B cell (primary cell): ENCODE measurements around the gene CEBPB. TPM values are rescaled to one million over a fixed set of nuclear protein-coding genes. Genes with fewer than 3 reads are reported as not detected.

Experiments used
- ATAC-seq: fragments of 200-7000 bp; cut with Tn5 transposase; one replicate; pipeline ENCODE4 v1.10.0; 2021; ENCODE audit warnings: low read depth, mild to moderate bottlenecking, moderate number of reproducible peaks, moderate library complexity
- CTCF ChIA-PET: fragments of 350-600 bp; sonication (Branson Sonifier 250); formaldehyde crosslinking; loops from one replicate; lab custom pipeline; 2021; ENCODE audit warnings: antibody characterized with exemption, inconsistent platforms; lab: Charles Lee
- POLR2A ChIA-PET: fragments of 350-600 bp; sonication (Branson Sonifier 250); formaldehyde crosslinking; loops from one replicate; lab custom pipeline; 2021; ENCODE audit warnings: antibody characterized with exemption; lab: Charles Lee
- DNase-seq: peaks from one replicate; pipeline ENCODE4 v3.0.0; 2013
- H2AFZ ChIP-seq: 2 replicates; pipeline ENCODE4 v1.6.1; 2012; ENCODE audit warnings: mild to moderate bottlenecking, low read depth, low read length; ENCODE audit not compliant: insufficient read depth, poor library complexity, severe bottlenecking
- H3K27ac ChIP-seq, 2 donors: 1 replicate in 1 of 2; 2 replicates in 1 of 2; pipeline ENCODE4 v1.5.1; 2012 to 2013; ENCODE audit warnings: low read length in 2 of 2, mild to moderate bottlenecking in 2 of 2, moderate library complexity in 1 of 2
- H3K27me3 ChIP-seq, 4 experiments: fragments of 200-600 bp in 1 of 4; sonication (generic) in 1 of 4; replicated peaks in 1 of 4; 1 replicate in 2 of 4; 2 replicates in 2 of 4; pipeline versions ENCODE4 v1.6.1 to v1.7.0; 2013 to 2016; ENCODE audit warnings: low read length in 3 of 4, mild to moderate bottlenecking in 2 of 4, mixed read lengths in 1 of 4, moderate library complexity in 1 of 4; ENCODE audit not compliant: insufficient read depth in 4 of 4, control insufficient read depth in 3 of 4; ENCODE audit errors: control extremely low read depth in 1 of 4
- H3K36me3 ChIP-seq, 2 experiments: replicated peaks in 1 of 2; 1 replicate in 1 of 2; 2 replicates in 1 of 2; pipeline versions ENCODE4 v1.6.1 to v1.7.1; 2013; ENCODE audit warnings: low read length in 1 of 2; ENCODE audit not compliant: insufficient read depth in 2 of 2, control insufficient read depth in 1 of 2; ENCODE audit errors: control extremely low read depth in 1 of 2, extremely low read depth in 1 of 2
- H3K4me1 ChIP-seq, 2 donors: fragments of 200-600 bp in 1 of 2; sonication (generic) in 1 of 2; 1 replicate in 1 of 2; 2 replicates in 1 of 2; pipeline versions ENCODE4 v1.5.1 to v1.6.1; 2013 to 2017; ENCODE audit warnings: low read length in 2 of 2; ENCODE audit not compliant: control insufficient read depth in 2 of 2, insufficient read depth in 2 of 2
- H3K4me2 ChIP-seq: replicated peaks from 2 replicates; pipeline ENCODE3; 2012; ENCODE audit warnings: mild to moderate bottlenecking, low read depth, low read length; ENCODE audit not compliant: poor library complexity, severe bottlenecking
- H3K4me3 ChIP-seq, 5 experiments: fragments of 200-600 bp in 1 of 5; sonication (generic) in 1 of 5; 1 replicate in 3 of 5; 2 replicates in 2 of 5; pipeline versions ENCODE4 v1.5.1 to v1.7.0; 2011 to 2016; ENCODE audit warnings: low read length in 4 of 5, mild to moderate bottlenecking in 4 of 5, low read depth in 2 of 5, control low read depth in 1 of 5, moderate library complexity in 1 of 5; ENCODE audit not compliant: insufficient read depth in 1 of 5; ENCODE audit errors: control extremely low read depth in 1 of 5, extremely low read depth in 1 of 5
- H3K79me2 ChIP-seq: fragments of 200-600 bp; sonication (generic); one replicate; pipeline ENCODE4 v1.6.0; 2016; ENCODE audit warnings: low read length; ENCODE audit not compliant: control insufficient read depth, insufficient read depth
- H3K9ac ChIP-seq: fragments of 200-600 bp; sonication (generic); 2 replicates; pipeline ENCODE4 v1.6.1; 2017; ENCODE audit warnings: mild to moderate bottlenecking, low read length, moderate library complexity
- H3K9me3 ChIP-seq, 3 donors: one replicate each; pipeline versions ENCODE4 v1.6.1 to v1.7.1; 2013; ENCODE audit warnings: low read length in 2 of 3; ENCODE audit not compliant: control insufficient read depth in 2 of 3, insufficient read depth in 1 of 3; ENCODE audit errors: control extremely low read depth in 1 of 3
- H4K20me1 ChIP-seq: 2 replicates; pipeline ENCODE4 v1.6.0; 2012; ENCODE audit warnings: mild to moderate bottlenecking, low read length; ENCODE audit not compliant: insufficient read depth, control insufficient read depth, poor library complexity, severe bottlenecking
- H3K27ac Mint-ChIP-seq: one replicate; pipeline ENCODE4 v1.8.0; 2021; ENCODE audit warnings: mixed read lengths
- H3K27me3 Mint-ChIP-seq: one replicate; pipeline ENCODE4 v1.8.0; 2021; ENCODE audit warnings: mixed read lengths
- H3K4me1 Mint-ChIP-seq: one replicate; pipeline ENCODE4 v1.8.0; 2021; ENCODE audit warnings: mixed read lengths
- H3K4me3 Mint-ChIP-seq: one replicate; pipeline ENCODE4 v1.8.0; 2021; ENCODE audit warnings: mixed read lengths
- H3K9me3 Mint-ChIP-seq: one replicate; pipeline ENCODE4 v1.8.0; 2022; ENCODE audit warnings: mixed read lengths; ENCODE audit not compliant: insufficient read depth
- CTCF ChIP-seq: fragments of 200-600 bp; IDR thresholded peaks from one replicate; pipeline ENCODE4 v1.8.0; 2022; ENCODE audit warnings: antibody characterized with exemption, mild to moderate bottlenecking
- EZH2 ChIP-seq: IDR thresholded peaks from 2 replicates; pipeline ENCODE4 v1.6.1; 2012; ENCODE audit warnings: borderline replicate concordance, low read depth, mild to moderate bottlenecking, moderate library complexity, low read length; ENCODE audit not compliant: insufficient read depth, poor library complexity, severe bottlenecking
- WGBS: methylation state at CpG from one replicate; pipeline ENCODE4 v1.1.5; 2013; ENCODE audit warnings: missing lambda C conversion rate; ENCODE audit not compliant: insufficient coverage; 5-methylcytosine and 5-hydroxymethylcytosine counted together
- intact Hi-C: fragments of 100-400 bp; cut with micrococcal nuclease; formaldehyde crosslinking; loops from one replicate; pipeline ENCODE4 v1.10.0; 2022
- polyA plus RNA-seq: library from polyadenylated mRNA; depleted of rRNA; stranded (reverse); fragments of >200 nt; gene quantifications from 2 replicates; pipeline ENCODE4 v1.2.3, GENCODE V29; 2012
- total RNA-seq, 2 donors: library from RNA; stranded (reverse); fragments of 120-200 nt in 1 of 2; gene quantifications; 1 replicate in 1 of 2; 2 replicates in 1 of 2; pipeline versions ENCODE4 v1.2.3 to v1.2.4, GENCODE V29; 2013 to 2022

The CEBPB gene
- total and polyA plus RNA-seq, 2 donors (not counting 1 experiment from before 2014, with no cell fraction given), result 25.8 to 28.7 TPM

- H3K27ac ChIP-seq, result no peak overlapping the region
- CTCF ChIA-PET, result interaction anchor here (0.6 to 7.6 kb wide), 24 partner anchors 8 to 603 kb away, joined by 3 to 95 read pairs (median 6); no protein-coding TSS in a partner anchor
- Mint-ChIP-seq H3K4me1 (peaks cover 7% of the 10 kb centered on the region), H3K4me3 (no peak overlapping the region), H3K27me3 (peaks cover 23% of the 10 kb centered on the region), H3K9me3 (no peaks in the 10 kb centered on the region), H3K27ac (no peak overlapping the region)
- H2AFZ ChIP-seq, result no peak overlapping the region
- H3K4me2 ChIP-seq, result no peak overlapping the region
- H3K36me3 ChIP-seq, result no peaks in the 10 kb centered on the region
- WGBS, result 88% methylated on average over 10 of the region's 12 CpGs
- H3K27me3 ChIP-seq, result peaks cover 0 to 10% (median 4%) of the 10 kb centered on the region in 4 experiments
- no peak overlapping the region for H3K4me3 ChIP-seq
- TF ChIP-seq EZH2 (no peak), CTCF (no peak)
- DNase-seq, result peak; percentile 24
- peaks cover 0 to 2% (median 0%) of the 10 kb centered on the region in 3 donors for H3K9me3 ChIP-seq
- no peak for ATAC-seq
- POLR2A ChIA-PET, result interaction anchor here (0.7 kb wide), 1 partner anchor 395 kb away, joined by 3 read pairs; no protein-coding TSS in a partner anchor
- peaks cover 2 to 13% of the 10 kb centered on the region in 2 donors for H3K4me1 ChIP-seq
- H3K79me2 ChIP-seq, result peaks cover 1% of the 10 kb centered on the region
- intact Hi-C loops, result no loop called here
- peaks cover 3% of the 10 kb centered on the region for H4K20me1 ChIP-seq
- no peak overlapping the region for H3K9ac ChIP-seq
Measured at GRCh38 chr20:50187403-50188051, 3.1 kb upstream of the CEBPB start.

GRCh38 chr20:50188287-50188688 lies 2.3 kb upstream of the CEBPB start:
- CTCF ChIA-PET, result interaction anchor here (0.6 to 7.6 kb wide), 23 partner anchors 9 to 562 kb away, joined by 3 to 95 read pairs (median 6); no protein-coding TSS in a partner anchor
- Mint-ChIP-seq H3K4me3 (no peak overlapping the region), H3K27me3 (peaks cover 21% of the 10 kb centered on the region), H3K9me3 (no peaks in the 10 kb centered on the region), H3K4me1 (peaks cover 14% of the 10 kb centered on the region), H3K27ac (peak overlapping the region; percentile 27)
- Histone ChIP-seq H3K36me3 (no peaks in the 10 kb centered on the region), H3K27me3 (peaks cover 0 to 10% (median 4%) of the 10 kb centered on the region in 4 experiments), H3K4me1 (peaks cover 9 to 20% of the 10 kb centered on the region in 2 donors), H2AFZ (no peak overlapping the region), H3K9ac (no peak overlapping the region), H3K4me2 (no peak overlapping the region), H4K20me1 (peaks cover 11% of the 10 kb centered on the region), H3K9me3 (peaks cover 0 to 2% (median 0%) of the 10 kb centered on the region in 3 donors), H3K4me3 (no peak overlapping the region), H3K27ac (no peak overlapping the region), H3K79me2 (peaks cover 9% of the 10 kb centered on the region)
- no peak for TF ChIP-seq EZH2
- POLR2A ChIA-PET, result no interaction called here
- intact Hi-C loops, result no loop called here
- DNase-seq (no peak), ATAC-seq (no peak)
- 100% methylated on average over 2 of the region's 6 CpGs for WGBS
